Erythroblast (primary cell): ENCODE data around the gene CHD5.
A peak's percentile ranks its signal among the peaks of the same experiment; 100 is the strongest.

Experiments
- DNase-seq, 2 experiments: peaks; one replicate each; lab custom pipeline; 2025; lab: John Stamatoyannopoulos, UW
- GATA1 ChIP-seq: IDR thresholded peaks from 2 replicates; pipeline ENCODE4 v1.6.1; 2011; ENCODE audit warnings: low read depth, mild to moderate bottlenecking, control low read depth, low read length, moderate library complexity
- POLR2A ChIP-seq: IDR thresholded peaks from 2 replicates; pipeline ENCODE4 v1.6.1; 2011; ENCODE audit warnings: mild to moderate bottlenecking, low read length

Gene CHD5

GRCh38 chr1:6091823-6092109, 88.4 kb downstream of the CHD5 start:
- TF ChIP-seq GATA1, result no peak
- TF ChIP-seq POLR2A, result no peak
- no peak for DNase-seq

GRCh38 chr1:6090996-6091822, 88.9 kb downstream of the CHD5 start:
- DNase-seq, result no peak
- TF ChIP-seq GATA1 (no peak), POLR2A (no peak)

DNA sequence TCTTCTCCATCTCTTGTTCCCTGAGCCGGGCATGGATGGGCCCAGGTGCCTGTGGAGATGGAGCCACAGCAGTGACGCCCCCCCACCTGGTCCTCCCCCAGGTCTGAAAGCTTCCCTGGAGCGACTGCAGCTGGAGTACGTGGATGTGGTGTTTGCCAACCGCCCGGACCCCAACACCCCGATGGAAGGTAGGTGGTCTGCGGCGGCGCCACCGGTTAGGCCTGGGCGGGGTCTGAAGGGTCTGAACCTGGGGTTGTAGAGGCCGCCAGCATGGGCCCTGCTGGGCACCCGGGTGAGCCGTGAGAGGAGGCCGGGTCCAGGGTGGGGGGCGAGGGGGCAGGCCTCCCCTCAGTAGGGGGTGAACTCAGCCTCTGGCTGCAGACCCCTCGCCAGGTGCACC, 89.8 kb downstream of the CHD5 start:
- no peak for DNase-seq
- TF ChIP-seq POLR2A, result no peak
- no peak for TF ChIP-seq GATA1

DNA sequence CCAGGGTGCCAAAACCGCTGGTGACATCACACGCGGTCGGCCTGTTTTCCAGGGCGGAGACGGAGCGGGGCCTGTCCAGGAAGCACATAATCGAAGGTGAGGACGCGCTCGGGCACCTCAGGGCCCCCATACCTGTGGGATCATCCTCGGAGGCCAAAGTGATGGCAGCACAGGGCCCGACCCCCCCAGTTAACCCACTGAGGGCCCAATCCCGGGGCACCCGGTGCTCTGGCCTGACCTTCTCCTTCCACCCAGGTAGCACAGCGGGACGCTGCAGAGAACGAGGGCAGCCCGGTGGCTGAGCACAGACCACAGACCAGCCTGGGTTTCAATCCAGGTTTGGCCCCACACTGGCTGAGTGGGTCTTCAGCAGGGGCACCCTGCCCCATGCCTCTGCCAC, 91.2 kb downstream of the CHD5 start:
- TF ChIP-seq POLR2A, result no peak
- TF ChIP-seq GATA1, result no peak

DNA sequence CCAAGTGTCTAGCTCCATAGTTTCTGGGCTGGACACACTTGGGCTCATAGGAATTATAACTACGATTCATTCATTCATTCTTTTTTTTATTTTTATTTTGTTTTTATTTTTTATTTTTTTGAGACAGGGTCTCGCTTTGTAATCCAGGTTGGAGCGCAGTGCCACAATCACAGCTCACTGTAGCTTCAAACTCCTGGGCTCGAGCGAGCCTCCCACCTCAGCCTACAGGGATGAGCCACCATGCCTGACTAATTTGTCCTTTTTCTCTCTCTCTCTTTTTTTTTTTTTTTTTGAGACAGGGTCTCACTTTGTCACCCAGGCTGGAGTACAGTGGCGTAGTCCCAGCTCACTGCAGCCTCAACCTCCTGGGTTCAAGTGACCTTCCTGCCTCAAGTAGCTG, 92.2 kb downstream of the CHD5 start:
- no peak for TF ChIP-seq POLR2A
- no peak for TF ChIP-seq GATA1
- no peak for DNase-seq

More for the DNA sequence above, 91.2 kb downstream of the CHD5 start:
- DNase-seq, result no peak

- no peak for DNase-seq
- TF ChIP-seq GATA1, result no peak
- no peak for TF ChIP-seq POLR2A
Observed at GRCh38 chr1:6087377-6087772, 92.7 kb downstream of the CHD5 start.

GRCh38 chr1:6086762-6087376, 93.3 kb downstream of the CHD5 start:
- TF ChIP-seq GATA1 (no peak), POLR2A (no peak)
- no peak for DNase-seq

DNA sequence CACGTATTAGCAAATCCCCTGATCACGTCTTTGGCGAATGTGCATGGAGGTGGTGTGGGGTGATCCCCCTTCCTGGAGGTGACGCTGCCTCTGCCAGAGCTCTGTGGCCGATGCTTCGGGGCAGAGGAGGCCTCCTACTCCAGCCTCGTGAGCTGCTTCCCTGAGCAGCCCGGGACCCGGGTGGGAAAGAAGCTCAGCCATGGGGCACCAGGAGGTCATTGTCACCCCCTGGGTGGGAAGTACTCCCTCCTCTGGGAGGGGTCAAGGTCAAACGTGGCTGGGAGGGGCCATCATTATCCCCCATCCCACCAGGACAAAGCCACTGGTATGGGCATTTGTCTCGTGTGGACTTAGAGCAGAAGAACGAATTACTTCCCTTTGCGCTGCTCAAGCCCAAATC, 93.8 kb downstream of the CHD5 start:
- no peak for DNase-seq
- TF ChIP-seq POLR2A (no peak), GATA1 (no peak)

DNA sequence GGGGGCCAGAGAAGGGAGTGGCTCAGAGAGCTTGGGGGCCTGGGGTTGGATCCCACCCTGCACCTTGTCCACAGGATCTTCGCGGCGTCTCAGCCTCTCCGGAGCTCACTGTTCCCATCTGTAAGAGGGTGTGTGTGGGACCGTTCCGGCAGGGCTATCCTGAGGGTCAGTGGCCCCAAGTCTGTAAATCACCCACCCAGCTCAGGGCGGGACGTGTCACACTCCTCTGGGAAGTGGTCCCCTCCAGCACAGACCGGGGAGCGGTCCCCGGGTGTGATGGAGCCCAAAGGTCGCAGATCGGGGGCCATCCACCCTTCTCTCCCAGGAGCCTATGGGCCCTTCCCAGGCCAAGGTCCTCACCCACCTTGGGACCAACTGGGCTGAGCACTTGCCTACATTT, 94.5 kb downstream of the CHD5 start:
- TF ChIP-seq POLR2A, result no peak
- no peak for TF ChIP-seq GATA1
- DNase-seq, result no peak

- TF ChIP-seq GATA1 (no peak), POLR2A (no peak)
- no peak for DNase-seq
Observed at GRCh38 chr1:6084781-6085495, 95.2 kb downstream of the CHD5 start.

DNA sequence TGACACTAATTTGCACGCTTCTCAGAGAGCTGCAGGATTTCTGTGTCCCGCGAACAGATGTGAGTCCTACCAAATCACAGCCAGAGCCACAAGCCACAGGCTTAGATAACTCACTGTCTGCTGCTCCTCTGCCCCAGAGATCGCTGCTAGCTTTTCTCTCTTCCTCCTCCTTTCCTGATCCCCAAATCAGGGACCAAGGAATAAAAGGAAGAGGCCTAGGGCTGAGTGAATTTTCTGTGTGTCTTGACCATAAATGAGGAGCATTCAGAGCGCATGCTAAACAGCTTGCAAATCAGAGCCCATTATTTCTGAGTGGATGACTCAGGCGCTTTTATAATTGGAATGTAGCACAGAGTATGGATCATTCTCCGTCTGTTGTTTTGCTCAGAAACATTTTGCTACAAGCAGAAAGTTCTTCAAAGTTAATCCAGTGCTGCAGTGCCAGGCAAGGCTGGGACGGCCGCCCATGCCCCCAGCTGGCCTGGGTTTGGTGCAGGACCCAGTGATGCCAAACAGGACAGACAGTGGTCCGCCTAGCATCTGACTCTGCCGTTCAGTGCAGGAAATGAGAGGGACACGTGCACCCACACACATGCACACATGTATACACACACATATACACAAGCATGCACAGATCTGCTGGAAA, 96.2 kb downstream of the CHD5 start:
- no peak for DNase-seq
- no peak for TF ChIP-seq GATA1
- no peak for TF ChIP-seq POLR2A

GRCh38 chr1:6083385-6083784, 96.7 kb downstream of the CHD5 start:
- DNase-seq, result no peak
- TF ChIP-seq GATA1 (no peak), POLR2A (no peak)

DNA sequence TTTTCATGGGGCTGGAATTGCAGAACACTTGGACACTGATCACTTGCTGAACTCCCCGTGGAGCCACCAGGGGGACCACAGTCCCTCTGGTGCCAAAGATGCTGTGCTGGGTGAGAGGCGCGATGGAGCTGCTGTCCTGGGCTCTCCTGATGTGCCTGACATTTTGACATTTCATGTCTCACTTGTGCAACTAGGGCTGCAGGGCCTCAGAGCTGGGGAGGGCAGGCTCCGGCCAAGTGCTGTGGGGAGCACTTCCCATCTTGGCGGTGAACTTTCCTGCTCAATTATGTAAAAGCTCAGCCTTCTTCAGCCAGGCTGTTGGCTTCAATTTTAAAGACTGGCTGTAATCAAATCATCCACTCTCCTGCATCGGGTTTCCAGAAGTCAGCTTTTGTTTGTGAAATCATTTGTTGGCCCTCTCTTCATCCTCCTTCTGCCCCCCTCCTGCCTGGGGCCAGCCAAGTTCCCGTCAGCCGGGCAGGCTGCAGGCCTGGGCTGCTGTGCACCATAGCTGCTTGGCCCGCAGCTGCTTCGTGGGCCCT, 97.6 kb downstream of the CHD5 start:
- TF ChIP-seq GATA1 (no peak), POLR2A (no peak)
- DNase-seq, result peak in 1 of 2 experiments; percentile 3
